Measurements from ENCODE around the gene POLR1A.
A peak's percentile ranks its signal among the peaks of the same experiment; 100 is the strongest.

Gene POLR1A

DNA sequence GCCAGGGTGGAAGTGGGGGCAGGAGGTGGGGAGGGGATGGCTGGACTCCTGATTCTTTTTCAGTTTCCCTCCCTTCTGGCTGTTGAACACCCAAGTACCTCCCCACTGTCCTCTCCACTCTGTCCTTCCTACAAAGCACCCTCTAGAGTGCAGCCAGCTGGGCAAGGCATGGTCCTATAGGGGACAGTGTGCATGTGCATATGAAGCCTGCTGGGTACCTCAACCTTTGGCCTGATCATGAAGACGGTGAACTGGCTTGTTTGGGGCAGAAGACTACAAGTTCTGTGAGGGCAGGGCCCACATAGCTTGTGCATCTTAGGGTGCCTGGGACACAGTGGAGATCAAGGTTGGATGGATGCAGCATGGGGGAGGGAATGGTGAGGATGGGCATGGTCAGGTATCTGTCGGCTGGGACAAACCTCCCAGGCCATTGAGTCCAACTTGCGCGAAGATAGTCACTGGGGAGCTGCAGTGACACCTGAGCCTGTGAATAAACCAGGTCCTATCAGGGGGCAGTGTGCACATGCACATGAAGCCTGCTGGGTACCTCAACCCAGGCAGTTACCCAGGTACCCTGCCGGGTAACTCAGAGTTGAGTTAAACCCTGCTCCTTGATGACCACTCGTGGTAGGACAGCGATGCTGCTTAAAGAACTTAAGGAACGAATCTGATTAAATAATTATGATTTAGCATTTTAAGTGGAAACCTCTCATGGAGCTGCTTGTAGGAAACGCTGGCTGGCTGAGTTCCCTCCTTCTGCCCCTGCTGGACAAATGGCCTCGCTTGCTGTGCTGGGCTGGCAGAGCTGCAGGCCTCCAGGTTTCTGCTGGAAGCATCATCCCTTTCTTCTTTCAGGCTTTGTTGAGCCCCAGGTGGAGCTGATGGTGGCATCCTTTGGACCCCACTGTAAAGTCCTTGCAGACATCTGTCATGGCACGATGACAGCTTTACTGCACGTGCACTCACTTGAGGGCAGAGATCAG is 84.0 kb downstream of the POLR1A start:
- DNase-seq = no peak

DNA sequence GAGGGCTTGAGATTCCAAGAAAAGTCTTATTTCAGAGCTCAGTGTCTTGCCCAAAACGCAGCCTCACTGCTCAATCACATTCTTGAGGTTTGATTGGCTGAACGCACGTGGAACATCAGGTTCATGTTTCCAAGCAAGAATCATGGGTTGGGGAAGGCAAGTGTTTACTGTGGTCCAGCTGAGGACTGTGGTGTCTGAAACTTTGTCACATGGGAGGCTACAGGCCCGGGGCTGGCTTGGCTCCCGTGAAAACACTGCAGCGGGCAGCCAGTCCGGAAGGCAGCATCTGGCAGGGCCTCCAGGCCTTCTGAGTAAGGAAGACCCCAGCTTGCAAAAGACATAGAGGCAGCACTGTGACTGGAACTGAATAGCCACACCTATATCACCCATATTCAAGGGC is 84.7 kb downstream of the POLR1A start:
- peak; percentile 36 for DNase-seq

DNA sequence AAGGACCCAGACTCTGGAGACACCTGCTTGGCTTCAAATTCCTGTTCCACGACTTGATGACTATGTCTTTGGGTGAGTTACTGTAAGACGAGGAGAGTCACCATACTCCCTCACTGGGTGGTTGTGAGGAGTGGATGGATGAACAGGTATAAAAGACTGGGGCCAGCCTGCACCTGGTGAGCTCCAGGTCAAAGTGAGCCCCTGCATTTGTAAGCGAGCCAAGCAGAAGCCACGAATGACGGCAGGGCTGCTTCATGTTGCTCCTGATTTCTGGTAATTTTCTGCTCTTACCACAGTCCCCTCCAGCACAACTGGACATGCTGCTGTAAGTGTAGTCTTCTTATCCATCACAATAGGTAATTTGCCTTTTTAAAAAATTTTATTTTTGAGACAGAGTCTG is 86.6 kb downstream of the POLR1A start:
- DNase-seq = no peak

DNA sequence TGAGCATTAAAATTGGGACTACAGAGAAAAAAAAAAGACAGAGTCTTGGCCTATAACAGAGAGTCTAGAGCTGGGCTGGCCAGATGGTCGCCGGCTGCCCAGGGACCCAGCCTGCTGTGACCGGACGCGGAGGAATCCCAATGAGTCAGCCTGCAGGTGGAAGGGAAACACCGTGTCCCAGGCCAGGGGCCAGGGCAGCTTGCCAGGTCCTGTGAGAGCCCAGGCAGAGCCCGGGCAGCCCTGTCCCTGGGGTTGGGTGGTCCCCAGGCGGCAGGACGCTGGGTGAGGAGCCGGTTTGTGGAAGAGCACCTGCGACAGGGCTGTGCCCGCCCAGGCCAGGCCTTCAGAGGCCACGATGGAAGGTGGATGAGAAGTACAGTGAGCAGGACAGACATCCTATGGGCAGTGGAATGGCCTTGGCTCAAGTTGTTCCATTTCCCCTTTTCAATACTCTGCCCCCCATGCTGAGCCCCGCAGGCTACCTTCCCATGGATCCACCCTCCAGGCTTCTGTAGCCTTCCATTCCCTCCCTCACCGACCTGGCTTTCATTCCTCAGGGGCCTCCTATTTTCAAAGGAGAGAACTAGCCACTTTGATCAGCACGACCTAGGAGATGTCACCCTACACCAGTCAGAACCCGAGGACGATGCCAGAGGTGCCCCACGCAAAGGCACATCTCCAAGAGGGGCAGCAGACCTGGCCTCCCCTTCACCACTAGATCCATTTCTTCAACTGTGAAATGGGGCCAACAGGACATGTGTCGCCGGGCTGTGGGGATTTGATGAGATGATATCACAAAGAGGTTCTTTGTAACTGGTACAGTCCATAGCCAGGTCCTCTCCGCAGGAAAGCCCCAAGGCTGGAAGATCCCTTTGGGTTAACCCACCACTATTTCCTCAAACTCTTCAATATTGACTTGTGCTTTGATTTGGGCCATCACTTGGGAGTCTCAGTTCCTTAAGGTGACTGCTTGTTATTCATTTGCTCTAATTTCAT is 87.5 kb downstream of the POLR1A start:
- DNase-seq = no peak

DNA sequence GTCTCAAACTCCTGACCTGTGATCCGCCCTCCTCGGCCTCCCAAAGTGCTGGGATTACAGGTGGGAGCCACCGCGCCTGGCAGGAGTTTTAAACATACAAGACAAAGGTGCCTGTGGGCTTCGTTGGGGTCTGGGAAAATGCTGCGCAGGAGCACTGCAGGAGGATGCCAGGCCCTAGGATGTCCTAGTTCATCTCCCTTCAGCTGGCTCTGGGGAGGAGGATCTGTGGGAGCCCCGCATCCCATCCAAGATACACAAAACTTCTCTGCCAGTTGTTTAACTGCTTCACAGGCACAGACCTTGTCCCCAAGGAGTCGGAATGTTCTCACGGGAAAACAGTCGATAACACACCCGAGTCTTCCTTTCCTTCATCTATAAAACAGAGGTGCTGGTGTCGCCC is 89.1 kb downstream of the POLR1A start:
- no peak for DNase-seq

DNA sequence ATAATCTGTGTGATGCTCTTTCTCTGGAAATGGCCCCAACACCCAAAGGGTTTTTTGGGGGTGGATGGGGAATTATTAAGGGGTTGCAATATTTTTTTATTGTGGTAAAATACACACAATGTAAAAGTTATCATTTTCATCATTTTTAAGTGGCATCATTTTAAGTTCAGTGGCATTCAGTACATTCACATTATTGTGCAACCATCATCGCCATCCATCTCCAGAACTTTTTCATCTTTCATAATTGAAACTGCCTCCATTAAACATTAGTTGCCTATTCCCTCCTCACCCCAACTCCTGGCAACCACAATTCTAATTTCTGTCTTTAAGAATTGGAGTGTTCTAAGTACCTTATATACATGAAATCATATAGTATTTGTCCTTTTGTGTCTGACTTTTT is 90.0 kb downstream of the POLR1A start:
- DNase-seq = no peak

DNA sequence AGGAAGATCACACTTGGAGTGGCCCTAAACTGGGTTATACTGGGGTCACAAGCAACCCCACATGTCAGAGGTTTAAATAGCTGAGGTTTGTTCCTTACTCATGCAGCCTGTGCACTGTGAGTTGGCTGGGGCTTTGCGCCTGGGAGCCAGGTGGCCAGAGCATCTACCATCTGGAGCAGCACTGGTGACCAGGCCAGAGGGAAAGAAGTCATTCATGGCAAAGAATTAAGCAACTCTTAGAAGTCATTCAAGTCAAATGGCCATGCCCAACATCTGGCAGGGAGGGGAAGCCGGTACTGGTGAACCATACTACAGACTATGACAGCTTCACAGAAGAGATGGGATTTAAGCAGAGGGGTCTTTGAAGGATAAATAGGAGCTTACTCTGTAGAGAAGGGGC is 90.7 kb downstream of the POLR1A start:
- no peak for DNase-seq

DNA sequence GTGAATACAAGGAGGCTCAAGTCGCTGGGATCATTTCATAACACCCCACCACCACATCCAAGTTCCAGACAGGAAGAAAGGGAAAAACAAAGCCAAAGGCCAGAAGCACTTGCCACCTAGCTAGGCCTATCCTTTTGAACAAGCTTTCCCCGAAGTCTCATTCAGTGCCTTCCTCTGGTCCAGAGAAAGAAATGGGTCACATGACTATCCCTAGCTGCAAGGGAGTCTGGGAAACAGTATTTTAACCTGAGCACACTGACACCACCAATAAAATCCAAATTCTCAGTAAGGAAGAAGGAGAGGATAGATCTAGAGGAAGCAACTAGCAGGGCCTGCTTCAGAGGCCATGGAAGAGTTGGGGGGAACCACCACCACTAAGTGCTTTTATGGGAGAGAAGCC is 91.2 kb downstream of the POLR1A start:
- no peak for DNase-seq

DNA sequence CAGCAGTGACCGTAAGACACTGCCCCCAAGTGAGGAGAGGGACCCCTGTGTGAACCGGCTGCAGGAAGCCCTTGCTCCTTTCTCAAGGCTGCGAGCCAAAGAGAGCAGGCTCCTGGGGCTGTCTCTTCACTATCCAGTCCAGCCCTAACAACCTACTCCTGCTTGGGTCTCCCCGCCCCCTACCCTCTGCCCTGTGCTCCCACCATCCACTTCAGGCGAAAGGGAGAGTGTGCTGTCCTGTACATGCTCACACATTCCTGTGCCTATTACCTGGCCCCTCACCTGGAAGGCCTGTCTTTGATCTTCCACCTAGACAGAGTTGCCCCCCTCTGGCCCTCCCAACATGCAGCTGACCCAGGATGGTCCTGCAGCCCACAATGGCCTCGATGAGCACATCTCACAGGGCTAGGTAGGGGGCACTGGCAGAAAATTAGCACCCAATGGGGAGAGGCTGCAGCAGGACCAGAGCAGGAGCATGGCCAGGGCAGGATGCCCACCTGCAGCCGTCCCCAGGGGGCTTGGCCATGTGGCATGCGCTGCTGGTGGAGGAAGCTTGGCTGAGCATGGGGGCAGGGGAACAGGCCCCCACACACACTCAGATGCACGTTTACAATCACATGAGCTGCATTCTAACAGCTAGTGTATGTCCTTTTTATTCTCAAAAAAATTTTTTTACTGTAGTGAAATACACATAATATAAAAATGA is 93.5 kb downstream of the POLR1A start:
- DNase-seq = no peak

DNA sequence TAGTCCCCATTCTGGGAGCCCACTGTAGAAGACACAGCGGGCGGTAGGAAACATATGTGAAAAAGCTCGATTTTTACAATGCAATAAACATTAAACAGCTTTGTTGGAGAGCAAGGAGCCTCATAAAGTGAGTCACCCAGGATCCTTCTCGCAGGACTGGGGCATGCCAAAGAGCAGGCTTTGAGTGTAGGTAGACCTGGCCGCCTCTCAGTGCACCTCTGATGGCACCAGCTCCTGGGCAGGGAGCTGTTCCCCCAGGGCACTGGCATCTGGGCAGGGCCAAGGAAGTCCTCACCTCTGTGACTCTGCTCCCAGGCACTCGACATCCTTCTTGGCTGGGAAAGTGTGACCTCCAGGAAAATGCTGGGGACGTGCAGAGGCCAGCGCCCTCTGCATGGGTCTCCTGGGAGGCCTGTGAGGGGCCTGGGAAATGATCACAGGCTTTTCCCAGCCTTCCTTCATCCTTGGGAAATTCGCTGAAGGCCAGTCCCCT is 94.2 kb downstream of the POLR1A start:
- no peak for DNase-seq

DNA sequence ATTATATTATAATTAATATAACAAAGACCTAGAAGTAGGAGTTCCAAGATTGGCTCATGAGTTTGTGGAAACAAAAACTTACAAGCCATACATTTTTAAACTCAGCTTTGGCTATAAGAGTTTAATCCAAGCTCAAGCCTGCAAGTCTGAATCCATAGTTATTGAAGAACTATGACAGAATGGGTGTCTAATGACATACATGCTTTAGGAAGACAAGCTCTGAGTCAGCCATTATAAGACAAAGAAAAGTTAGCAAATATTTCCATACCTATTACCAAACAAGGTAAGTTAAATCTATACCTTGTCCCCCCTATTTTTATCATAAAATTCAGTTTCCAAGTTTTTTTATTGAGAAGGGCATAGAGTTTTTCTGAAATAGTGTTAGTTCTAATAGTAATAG is 95.6 kb downstream of the POLR1A start:
- no peak for DNase-seq

DNA sequence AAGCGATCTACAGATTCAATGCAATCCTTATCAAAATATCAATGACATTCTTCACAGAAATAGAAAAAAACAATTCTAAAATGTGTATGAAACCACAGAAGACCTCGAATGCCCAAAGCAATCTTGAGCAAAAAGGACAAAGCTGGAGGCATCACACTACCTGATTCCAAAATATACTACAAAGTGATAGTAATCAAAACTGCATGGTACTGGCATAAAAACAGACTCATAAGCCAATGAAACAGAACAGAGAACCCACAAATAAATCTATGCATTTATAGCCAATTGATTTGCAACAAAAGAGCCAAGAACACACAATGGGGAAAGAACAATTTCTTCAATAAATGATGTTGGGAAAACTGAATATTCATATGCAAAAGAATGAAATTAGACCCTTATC is 99.2 kb downstream of the POLR1A start:
- no peak for DNase-seq

DNA sequence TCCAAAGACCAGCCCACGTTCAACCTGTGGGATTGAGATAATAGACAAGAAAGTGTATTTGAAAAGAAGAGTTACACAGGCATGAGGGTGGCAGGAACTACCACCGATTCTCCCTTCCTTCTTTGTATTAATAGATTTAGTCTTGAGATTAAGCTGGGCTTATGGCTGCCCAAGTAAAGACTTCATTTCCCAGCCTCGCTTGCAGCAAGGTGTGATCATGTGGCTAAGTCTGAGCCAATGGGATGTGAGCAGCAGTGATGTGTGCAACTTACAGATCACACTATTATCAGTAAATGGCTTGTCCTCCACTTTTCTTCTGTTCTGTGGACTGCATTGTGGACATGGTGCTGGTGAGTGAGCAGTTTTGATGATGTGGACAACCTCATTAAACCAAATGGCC is 101.7 kb downstream of the POLR1A start:
- no peak for DNase-seq

DNA sequence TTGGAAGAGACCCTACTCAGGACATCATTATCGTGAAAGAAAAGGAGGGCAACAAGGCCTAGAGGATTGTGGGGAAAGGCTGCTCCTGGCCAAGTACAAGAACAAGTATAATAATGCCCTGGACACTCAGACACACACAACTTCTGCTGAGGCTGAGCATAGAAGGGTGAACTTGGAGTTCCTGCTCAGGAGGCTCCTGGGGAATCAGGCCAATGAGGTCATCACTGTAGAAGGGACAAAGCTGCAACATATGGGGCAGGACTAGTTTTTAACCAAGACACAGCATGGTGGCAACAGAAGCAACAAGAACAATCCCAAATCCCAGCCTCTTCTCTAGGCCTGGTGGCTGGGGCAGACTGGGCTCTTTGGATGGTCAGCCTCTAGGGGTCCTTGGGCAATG is 102.6 kb downstream of the POLR1A start:
- no peak for DNase-seq

DNA sequence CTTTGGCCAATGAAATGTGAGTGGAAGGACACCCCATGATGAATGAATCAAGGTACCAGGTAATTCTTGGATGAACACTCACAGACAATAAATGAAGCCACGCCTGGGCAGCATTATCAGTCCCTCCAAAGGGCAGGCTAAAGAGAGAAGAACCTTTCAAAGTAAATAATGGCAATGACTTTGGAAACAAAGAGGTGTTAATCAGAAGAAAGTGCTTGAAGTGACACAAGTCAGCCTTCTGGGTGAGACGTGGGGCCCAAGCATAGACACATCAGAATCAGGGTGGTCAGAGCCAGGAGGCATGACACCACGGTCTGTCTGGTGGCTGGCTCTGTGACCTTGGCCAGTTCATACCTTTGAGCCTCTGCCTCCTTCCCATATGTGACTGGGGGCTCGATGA is 103.3 kb downstream of the POLR1A start:
- DNase-seq = no peak

DNA sequence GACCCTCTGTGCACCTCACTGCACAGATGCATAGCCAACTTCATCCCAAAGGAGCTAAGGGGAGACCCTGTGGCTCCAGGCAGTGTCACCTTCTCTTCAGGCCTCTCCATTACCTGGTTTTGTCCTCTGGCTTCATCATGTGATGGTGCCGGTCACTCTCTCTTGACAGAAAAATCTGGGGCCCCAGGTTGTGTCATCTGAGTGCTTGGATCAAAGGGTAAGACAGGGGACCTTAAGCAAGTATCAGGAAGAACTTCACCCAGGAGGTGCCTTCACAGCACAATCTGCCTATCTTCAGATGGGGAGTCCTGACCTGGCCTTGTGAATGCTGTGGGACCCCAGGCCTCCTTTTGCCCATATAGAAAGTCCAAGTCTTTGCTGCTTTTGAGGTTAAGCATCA is 104.4 kb downstream of the POLR1A start:
- no peak for DNase-seq

DNA sequence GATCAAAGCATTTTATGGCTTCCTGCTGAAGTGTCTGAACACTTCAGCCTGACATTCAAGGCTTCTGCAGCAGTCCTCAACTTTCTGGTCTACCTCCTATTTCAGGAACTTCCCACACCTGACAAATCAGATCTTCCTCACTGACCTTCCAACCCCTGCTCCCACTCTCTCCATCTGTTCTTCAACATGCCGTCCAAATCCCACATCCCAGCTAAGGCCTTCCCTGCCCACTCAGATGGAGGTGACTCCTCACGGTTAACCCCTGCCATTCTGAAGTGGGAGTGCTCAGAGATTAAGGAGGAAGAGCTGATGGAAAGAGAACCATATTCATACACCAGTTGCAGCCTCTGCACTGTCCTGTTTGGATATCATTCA is 104.8 kb downstream of the POLR1A start:
- DNase-seq = no peak

DNA sequence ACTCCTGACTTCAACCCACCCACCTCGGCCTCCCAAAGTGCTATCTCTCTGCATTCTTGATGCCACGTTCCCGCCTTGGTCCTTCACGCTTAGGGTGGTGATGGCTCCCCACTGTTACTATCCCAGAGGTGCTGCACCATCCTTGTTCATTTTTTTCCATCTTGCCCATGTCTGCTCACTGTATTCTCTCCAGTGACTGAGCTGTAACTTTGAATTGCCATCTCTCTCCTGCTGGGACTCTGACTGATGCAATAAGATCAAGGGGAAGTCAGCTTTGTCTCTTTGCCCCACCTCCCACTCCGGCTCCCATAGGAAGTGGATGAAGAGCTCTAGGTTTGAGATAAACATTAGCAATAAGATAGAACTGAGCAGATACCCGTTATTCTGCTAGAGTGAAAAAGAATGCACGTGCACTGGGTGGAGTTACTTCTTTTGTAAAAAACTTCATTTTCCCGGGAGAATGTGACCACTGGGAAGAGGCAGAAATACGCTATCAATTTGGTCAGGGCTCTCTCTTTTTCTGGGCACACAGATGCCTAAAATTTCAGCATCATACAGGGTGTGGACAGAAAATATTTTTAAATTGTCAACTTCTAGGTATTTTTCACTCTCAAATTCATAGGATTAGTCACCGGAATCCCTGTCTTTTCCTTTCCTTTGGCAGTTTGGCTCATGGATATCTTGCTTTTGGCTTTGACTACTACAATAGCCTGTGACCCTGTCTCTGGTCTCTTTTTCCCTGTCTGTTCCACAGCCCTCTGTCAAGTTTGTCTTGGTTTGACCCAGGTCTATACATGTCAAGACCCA is 105.4 kb downstream of the POLR1A start:
- DNase-seq = peak; percentile 72

DNA sequence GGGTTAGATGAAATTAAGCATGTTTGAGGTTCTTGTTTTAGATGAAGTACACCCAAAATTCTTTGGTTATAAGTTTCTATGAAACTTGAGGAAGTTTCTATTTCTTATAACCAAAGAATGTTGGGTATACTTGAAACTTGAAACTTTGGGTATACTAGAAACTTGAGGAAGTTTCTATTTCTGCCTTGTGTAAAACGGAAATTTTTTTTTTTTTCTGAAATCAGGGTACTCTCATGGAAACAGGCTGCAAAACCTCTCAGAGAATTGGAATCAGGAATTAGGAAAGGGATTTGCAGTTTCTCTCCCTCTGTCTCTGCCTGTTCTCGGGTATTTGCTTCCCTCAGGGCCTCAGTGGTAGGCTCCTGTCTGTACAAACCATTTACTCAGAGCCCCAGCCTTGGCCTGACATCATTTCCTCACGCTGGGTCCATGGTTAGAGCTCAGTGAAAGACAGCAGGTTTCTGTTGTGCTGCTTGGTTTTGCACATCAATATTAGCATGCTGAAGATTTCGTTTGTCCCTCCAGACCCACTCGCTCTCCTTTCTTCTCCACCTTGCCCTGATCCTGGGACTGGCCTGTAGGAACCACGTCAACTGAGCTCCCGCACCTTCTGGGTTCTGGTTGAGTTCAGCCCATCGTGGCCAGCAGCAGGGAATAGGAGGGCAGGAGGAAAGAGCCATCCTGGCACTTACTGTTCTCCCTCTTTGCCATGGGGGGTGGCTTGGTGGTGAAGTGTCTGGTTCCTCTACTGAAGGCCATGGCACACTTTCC is 106.4 kb downstream of the POLR1A start:
- DNase-seq = peak; percentile 81

DNA sequence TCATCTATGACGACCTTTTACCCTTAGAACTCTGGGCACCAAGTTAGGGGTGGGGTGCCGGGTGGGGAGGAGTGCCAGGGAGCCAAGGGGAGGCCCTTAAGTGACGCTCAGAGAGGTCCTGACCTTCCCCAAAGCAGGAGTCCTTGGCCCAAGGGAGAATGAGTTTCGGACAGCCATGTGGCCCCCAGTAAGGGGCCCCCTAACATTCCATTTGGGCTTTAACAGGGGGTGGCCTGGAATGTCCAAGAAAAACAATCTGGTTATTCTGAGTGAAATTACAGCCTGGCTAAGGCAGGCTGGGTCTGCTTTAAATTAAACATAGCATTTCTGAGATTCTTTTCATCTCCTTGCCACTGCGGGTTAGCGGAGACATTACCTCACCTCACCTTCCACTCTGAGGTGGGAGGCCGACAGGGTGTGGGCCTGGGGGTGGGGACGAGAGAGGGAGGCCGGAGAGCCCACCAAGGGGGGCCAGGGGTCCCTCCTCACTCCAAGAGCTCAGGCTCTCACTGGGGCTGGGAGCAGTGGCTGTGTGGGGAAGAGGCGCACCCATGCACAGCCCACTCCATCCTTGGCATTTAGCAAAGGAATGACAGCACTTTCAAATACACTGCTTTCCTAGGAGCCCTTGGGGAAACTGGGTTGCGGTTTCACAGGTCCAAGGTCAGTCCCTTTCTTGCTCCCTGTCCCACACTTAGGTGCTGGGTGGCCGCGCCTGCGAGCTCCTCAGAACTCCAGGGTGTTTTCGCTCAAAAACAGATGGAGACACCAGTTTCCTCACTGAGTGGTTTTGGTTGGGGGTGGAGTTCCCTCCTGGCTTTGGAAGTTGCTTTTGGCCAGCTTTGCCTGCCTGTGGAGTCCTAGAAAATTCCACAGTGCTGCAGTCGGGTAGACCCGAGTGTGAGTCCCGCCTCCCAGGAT is 107.4 kb downstream of the POLR1A start:
- DNase-seq = peak; percentile 96
